Thymus (tissue), 11 donors: Measurements from ENCODE around the gene NUDT8. TPM values are rescaled to one million over a fixed set of nuclear protein-coding genes. Genes with fewer than 3 reads are reported as not detected.

ENCODE experiments used
- DNase-seq, 9 donors: peaks; one replicate each; pipeline ENCODE4 v3.0.0-alpha.2; 2013; ENCODE audit warnings: low spot score in 9 of 9, low read depth in 6 of 9, missing footprints in 1 of 9
- H3K27ac ChIP-seq, 2 donors: one replicate each; pipeline ENCODE4 v1.5.1; 2013; ENCODE audit warnings: control low read depth in 1 of 2, low read depth in 1 of 2, low read length in 1 of 2, mild to moderate bottlenecking in 1 of 2, moderate library complexity in 1 of 2
- H3K27me3 ChIP-seq, 2 donors: one replicate each; pipeline ENCODE4 v1.5.1; 2013; ENCODE audit warnings: low read length in 1 of 2; ENCODE audit not compliant: control insufficient read depth in 2 of 2, insufficient read depth in 1 of 2
- H3K36me3 ChIP-seq, 2 donors: one replicate each; pipeline ENCODE4 v1.5.1; 2013; ENCODE audit warnings: low read length in 1 of 2, mild to moderate bottlenecking in 1 of 2, moderate library complexity in 1 of 2; ENCODE audit not compliant: control insufficient read depth in 2 of 2, insufficient read depth in 2 of 2
- H3K4me1 ChIP-seq, 2 donors: one replicate each; pipeline ENCODE4 v1.5.1; 2013; ENCODE audit warnings: low read length in 2 of 2; ENCODE audit not compliant: control insufficient read depth in 2 of 2, insufficient read depth in 2 of 2
- H3K4me3 ChIP-seq, 2 donors: one replicate each; pipeline ENCODE4 v1.5.1; 2013; ENCODE audit warnings: low read length in 2 of 2, control low read depth in 1 of 2, mild to moderate bottlenecking in 1 of 2
- H3K9me3 ChIP-seq, 2 donors: one replicate each; pipeline ENCODE4 v1.5.1; 2013; ENCODE audit warnings: low read length in 1 of 2, mild to moderate bottlenecking in 1 of 2; ENCODE audit not compliant: control insufficient read depth in 2 of 2, insufficient read depth in 1 of 2
- WGBS: extraction: QIAGEN DNeasy Blood & Tissue Kit; methylation state at CpG from one replicate; pipeline ENCODE4 v1.1.7; 2013; 5-methylcytosine and 5-hydroxymethylcytosine counted together
- polyA plus RNA-seq: library from polyadenylated mRNA; stranded (reverse); fragments of 200-250 nt; gene quantifications from one replicate; pipeline ENCODE4 v1.2.3, GENCODE V29; 2013
- total RNA-seq: library from RNA; stranded (reverse); fragments of 120-200 nt; gene quantifications from one replicate; pipeline ENCODE4 v1.2.4, GENCODE V29; 2013
- donor health status: healthy.

Gene NUDT8
- total and polyA plus RNA-seq, 2 donors, result 4.7 to 5.8 TPM

DNA sequence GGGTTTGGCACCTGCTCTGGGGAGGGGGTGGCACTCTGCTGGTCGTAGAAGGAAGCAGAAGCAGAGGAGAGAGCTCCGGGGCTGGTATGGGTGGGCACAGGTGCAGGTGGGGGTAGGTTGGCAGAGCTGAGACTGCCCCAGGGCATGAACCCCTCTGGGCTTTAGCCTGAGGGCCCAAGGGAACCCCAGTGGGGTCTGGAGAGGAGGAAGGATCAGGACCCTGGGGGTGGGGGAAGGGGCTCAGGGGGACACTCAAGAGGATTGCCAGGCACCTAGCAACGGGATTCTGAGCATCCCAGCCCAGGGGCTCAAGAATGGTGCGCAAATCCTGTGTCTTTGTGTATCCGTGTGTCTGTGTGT, 38.4 kb upstream of the NUDT8 start:
- Histone ChIP-seq H3K4me1 (peaks cover 14 to 36% of the 10 kb centered on the region in 2 donors), H3K9me3 (no peaks in the 10 kb centered on the region), H3K36me3 (no peaks in the 10 kb centered on the region), H3K27me3 (no peaks in the 10 kb centered on the region), H3K4me3 (peak overlapping the region in 1 of 2 donors; percentile 16), H3K27ac (peak overlapping the region in 1 of 2 donors; percentile 45)
- DNase-seq, result no peak
- 33% methylated on average over 5 of the region's 5 CpGs for WGBS

DNA sequence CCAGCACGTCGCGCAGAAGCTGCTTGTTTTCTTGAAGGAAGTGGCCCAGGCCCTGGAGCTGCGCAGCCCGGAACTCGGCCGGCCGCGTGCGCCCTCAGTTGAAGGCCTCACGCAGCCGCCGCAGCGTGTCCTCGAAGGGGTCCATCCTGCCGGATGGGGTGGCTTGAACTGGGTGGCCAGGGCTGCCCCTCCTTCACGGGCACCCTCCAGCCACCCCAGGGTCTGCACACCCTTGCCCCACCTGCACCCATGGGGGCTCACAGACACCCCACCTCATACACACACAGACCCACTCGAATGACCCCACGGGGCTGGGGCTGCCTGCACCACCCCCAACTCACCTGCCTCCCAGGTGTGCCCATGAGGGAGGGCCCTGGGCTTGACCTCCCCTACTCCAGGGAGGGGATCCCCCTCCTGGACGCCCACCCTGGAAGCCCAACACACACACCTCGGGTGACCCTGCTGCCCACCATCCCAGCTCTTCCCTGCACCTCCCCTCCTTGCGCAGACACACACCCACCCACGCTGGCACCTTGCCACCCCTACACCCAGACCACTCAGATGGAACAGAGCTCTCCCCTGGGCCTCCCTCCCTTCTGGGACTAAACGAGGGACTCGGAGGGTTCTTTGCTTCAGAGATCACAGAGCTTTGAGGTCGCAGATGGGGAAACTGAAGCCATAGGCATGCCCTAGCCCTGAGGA, 37.9 kb upstream of the NUDT8 start:
- H3K9me3 ChIP-seq, result no peaks in the 10 kb centered on the region
- no peaks in the 10 kb centered on the region for H3K36me3 ChIP-seq
- 64% methylated on average over 26 of the region's 26 CpGs for WGBS

DNA sequence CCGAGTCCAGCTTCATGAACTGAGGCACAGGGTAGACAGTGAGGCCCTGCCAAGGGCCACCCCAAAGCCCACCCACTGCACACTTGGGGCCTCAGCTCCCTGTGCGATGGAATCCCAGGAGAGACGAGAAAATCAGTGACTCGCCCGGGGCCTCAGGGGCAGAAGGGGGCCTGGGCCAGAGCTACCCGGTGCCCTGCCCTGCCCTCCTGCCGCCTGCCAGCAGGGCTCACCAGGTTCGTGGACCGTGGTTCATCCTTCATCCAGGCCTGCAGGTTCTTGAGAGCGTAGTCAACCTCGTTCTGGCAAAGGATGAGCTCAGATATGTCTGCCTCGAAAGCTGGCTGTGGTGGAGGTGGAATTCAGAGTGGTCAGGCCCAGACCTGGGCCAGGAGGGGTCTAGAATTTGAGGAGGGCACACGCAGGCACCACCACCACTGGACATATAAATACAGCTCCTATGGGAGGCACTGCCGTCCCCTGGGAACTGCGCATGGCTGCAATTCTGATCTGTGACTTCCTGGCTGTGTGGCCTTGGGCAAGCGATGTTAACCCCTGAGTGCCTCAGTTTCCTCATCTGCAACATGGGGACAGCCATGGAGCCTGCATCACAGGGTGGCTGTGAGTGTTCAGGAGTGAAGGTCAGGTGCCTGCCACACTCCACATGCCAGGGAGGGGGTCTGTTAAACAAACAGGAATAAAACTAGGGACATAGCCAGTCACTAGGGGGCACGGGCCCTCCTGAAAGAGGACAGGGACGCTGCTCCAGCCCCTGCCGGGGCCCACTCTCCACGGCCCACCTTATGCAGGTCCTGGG, 37.1 kb upstream of the NUDT8 start:
- H3K27me3 ChIP-seq, result no peaks in the 10 kb centered on the region
- H3K9me3 ChIP-seq, result no peaks in the 10 kb centered on the region
- H3K4me1 ChIP-seq, result peaks cover 14 to 43% of the 10 kb centered on the region in 2 donors
- H3K27ac ChIP-seq, result no peak overlapping the region
- H3K4me3 ChIP-seq, result no peak overlapping the region
- H3K36me3 ChIP-seq, result no peaks in the 10 kb centered on the region
- DNase-seq, result no peak
- WGBS, result 88% methylated on average over 20 of the region's 20 CpGs

More for the DNA sequence above, 37.9 kb upstream of the NUDT8 start:
- DNase-seq, result peak in 7 of 9 donors; percentile 44 to 87 (median 64)
- Histone ChIP-seq H3K27ac (peak overlapping the region in 1 of 2 donors; percentile 58), H3K4me1 (peaks cover 14 to 41% of the 10 kb centered on the region in 2 donors), H3K27me3 (no peaks in the 10 kb centered on the region), H3K4me3 (peak overlapping the region in 1 of 2 donors; percentile 16)

DNA sequence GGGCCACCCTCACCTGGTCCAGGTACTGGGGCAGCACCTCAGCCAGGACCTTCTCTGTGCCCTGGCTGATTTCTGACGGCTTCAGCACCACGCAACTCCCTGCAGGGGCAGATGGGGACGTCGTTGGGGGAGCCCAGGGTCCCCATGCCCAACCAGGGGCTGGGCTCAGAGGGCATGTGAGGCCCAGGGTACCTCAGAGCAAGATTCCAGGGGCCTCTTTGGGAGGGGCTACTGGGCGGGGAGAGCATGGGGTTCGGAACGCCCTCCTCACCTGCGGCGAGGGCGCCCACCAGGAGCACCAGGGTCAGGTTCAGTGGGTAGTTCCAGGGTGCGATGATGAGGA, 36.5 kb upstream of the NUDT8 start:
- peaks cover 14 to 43% of the 10 kb centered on the region in 2 donors for H3K4me1 ChIP-seq
- no peak for DNase-seq
- no peak overlapping the region for H3K4me3 ChIP-seq
- no peak overlapping the region for H3K27ac ChIP-seq
- H3K9me3 ChIP-seq, result no peaks in the 10 kb centered on the region
- no peaks in the 10 kb centered on the region for H3K27me3 ChIP-seq
- WGBS, result 98% methylated on average over 11 of the region's 11 CpGs
- H3K36me3 ChIP-seq, result no peaks in the 10 kb centered on the region

DNA sequence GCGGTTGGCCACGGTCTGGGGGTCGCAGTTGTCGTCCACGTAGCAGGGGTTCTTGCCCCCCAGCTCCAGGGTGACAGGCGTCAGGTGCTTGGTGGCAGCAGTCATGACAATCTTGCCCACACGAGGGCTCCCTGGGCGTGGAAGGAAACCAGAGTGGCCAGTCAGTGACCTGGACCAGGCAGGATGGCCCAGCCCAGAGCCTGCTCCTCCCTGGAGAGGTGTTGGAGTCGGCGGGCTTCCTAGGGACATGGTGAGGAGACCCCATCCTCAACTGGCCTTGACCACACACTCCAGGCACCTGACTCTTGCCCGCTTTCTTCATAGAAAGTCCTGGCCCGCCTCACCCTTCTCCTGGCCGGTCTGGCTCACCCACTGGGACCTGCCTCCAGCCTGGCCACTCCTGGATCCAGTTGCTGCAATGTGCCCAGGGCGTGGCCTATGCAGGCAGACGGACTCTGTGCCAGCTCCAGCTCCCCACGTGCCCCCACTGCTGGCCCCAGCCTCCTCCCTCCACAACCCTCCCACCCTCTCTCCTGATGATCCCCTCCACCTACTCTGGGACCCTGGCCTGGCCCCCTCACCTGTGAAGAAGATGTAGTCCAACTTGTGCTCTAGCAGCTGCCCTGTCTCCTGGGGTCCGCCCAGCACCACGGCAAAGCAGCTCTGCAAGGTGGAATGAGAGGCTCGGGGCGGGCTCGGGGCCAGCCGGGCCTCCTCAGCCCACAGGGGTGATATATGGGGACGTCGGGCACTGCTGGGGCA, 36.0 kb upstream of the NUDT8 start:
- no peaks in the 10 kb centered on the region for H3K9me3 ChIP-seq
- H3K36me3 ChIP-seq, result no peaks in the 10 kb centered on the region
- peaks cover 14 to 40% of the 10 kb centered on the region in 2 donors for H3K4me1 ChIP-seq
- no peak overlapping the region for H3K4me3 ChIP-seq
- no peak for DNase-seq
- WGBS, result 89% methylated on average over 24 of the region's 24 CpGs
- H3K27ac ChIP-seq, result no peak overlapping the region
- no peaks in the 10 kb centered on the region for H3K27me3 ChIP-seq

DNA sequence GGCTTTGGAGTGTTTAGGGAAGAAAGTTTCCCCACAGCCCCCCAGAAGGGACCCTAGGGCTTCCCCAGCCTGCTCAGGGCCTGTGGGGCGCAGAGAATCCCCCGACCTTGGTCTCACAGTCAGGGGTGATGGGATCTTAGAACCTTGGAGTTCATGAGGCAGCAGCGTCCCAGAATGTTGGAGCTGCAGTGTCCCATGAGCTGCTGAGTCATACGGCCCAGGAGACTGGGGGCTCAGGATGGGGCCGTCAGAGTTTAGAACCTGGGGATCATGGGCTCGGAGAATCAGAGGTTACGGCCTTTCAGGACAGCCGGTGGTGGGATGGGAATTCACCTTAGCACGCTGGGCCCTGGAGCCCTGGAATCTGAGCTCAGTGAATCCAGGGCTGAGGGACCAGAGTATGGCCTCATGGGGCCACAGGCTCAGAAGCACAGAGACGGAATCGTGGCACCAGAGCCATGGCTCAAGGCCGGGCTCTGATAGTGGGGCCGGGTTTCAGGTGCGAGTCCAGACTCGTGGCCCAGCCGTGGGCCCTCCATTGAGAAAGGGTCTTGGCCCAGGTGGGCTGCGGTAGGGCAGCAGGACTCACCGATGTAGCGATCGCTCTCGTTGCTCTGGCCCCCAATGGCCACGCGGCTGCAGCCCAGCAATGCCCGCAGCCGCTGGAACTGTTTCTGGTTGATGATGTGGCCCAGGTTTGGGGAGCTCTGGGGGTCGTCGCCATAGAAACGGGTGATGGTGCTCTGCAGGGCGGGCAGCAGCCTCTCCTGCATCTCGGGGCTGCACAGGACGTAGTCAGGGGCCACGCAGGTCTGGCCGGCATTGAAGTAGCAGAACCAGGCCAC, 35.2 kb upstream of the NUDT8 start:
- Histone ChIP-seq H3K27me3 (no peaks in the 10 kb centered on the region), H3K27ac (no peak overlapping the region), H3K4me3 (no peak overlapping the region), H3K4me1 (peaks cover 14 to 40% of the 10 kb centered on the region in 2 donors), H3K36me3 (no peaks in the 10 kb centered on the region), H3K9me3 (no peaks in the 10 kb centered on the region)
- DNase-seq, result no peak
- WGBS, result 95% methylated on average over 33 of the region's 33 CpGs

DNA sequence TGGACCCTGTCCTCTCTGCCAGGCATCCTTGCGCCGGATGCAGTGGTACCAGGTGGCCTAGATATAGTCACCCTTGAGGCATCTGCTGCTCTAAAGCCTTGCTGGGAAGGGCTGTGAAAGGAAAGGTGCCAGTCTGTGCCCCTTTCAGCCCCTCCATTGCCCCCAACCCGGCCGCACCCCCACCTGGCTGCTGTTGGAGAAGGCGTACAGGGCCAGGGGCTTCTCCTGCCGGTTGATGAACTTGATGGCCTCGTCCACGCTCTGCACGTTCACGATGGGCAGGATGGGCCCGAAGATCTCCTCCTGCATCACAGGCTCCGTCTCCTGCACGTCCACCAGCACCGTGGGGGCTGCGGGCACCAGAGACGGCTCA, 34.5 kb upstream of the NUDT8 start:
- Histone ChIP-seq H3K4me3 (no peak overlapping the region), H3K27me3 (no peaks in the 10 kb centered on the region), H3K36me3 (no peaks in the 10 kb centered on the region), H3K27ac (no peak overlapping the region), H3K4me1 (peaks cover 14 to 40% of the 10 kb centered on the region in 2 donors), H3K9me3 (no peaks in the 10 kb centered on the region)
- DNase-seq, result no peak
- WGBS, result 97% methylated on average over 16 of the region's 16 CpGs

DNA sequence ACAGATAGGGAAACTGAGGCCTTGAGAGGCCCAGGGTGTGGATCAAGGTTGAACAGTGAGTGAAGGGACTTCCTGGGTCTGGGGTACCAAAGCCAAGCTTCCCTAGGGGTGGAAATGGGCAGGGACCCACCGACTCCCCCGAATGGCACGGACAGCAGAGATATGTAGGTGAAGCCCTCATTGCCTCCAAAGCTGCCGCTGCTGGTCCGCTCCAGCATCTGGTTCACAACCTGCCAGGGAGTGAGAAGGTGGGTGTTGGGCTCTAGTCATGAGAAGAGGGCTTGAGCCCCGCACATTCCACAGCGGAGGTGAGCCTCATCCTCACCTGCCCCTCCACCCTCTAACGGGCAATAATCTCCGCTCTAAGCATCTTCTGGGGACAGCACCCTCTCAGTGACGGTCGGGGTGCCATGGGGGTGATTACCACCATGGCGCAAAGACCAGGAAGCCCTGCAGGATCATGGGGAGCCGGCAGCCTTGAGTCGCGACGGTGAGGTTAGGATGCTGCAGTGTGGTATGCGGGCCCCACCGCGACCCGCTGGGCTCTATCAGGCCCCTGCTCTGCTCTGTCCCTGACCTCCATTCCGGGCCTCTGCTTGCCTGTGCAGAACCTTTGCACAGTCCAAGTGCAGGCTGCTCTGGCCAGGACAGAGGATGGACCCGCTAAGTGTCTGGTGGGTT, 33.9 kb upstream of the NUDT8 start:
- no peak for DNase-seq
- H3K4me3 ChIP-seq, result no peak overlapping the region
- H3K9me3 ChIP-seq, result no peaks in the 10 kb centered on the region
- H3K27me3 ChIP-seq, result no peaks in the 10 kb centered on the region
- WGBS, result 98% methylated on average over 22 of the region's 22 CpGs
- H3K27ac ChIP-seq, result no peak overlapping the region
- H3K4me1 ChIP-seq, result peaks cover 14 to 44% of the 10 kb centered on the region in 2 donors
- no peaks in the 10 kb centered on the region for H3K36me3 ChIP-seq
